Testis (tissue), 2 donors: ENCODE data around the gene ANO4.

Experiments used
- POLR2A ChIP-seq: fragments of 450-650 bp; IDR thresholded peaks from one replicate; pipeline ENCODE4 v1.6.1; 2017; ENCODE audit warnings: antibody characterized with exemption, mild to moderate bottlenecking, moderate library complexity
- TF ChIP-seq, protein P1 (sequence below), 3 experiments: fragments of 450-650 bp in 2 of 3; fragments of 200-600 bp in 1 of 3; sonication (generic) in 1 of 3; IDR thresholded peaks; one replicate each; pipeline ENCODE4 v1.5.1; 2016 to 2019; ENCODE audit warnings: antibody characterized with exemption in 3 of 3, mild to moderate bottlenecking in 2 of 3, moderate library complexity in 1 of 3

DNA sequence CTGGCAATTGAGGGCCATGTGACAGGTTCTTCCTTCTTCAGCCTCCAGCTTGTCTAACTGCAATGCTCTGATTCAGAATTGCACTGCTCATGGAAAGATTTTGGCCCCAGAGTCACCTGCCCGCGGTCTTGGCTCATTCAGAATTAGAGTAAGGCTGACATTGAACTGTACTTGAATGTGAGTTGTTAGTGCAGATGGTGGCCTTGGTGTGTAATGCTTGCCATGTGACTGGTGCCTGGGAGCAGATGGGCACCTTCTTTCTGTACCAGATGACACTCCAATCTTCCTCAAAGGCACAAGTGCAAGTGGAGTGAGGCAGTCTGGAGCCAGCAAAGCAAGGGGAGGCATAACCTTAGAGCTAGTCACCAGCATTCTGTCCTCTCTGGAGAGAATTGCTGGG lies 36.5 kb upstream of the ANO4 start:
- TF ChIP-seq POLR2A, result no peak
- TF ChIP-seq, protein P1, sequence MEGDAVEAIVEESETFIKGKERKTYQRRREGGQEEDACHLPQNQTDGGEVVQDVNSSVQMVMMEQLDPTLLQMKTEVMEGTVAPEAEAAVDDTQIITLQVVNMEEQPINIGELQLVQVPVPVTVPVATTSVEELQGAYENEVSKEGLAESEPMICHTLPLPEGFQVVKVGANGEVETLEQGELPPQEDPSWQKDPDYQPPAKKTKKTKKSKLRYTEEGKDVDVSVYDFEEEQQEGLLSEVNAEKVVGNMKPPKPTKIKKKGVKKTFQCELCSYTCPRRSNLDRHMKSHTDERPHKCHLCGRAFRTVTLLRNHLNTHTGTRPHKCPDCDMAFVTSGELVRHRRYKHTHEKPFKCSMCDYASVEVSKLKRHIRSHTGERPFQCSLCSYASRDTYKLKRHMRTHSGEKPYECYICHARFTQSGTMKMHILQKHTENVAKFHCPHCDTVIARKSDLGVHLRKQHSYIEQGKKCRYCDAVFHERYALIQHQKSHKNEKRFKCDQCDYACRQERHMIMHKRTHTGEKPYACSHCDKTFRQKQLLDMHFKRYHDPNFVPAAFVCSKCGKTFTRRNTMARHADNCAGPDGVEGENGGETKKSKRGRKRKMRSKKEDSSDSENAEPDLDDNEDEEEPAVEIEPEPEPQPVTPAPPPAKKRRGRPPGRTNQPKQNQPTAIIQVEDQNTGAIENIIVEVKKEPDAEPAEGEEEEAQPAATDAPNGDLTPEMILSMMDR (IDR thresholded peaks at IDR 0.05), result no peak
